ENCODE results near the gene OSGIN1. TPM values are rescaled to one million over a fixed set of nuclear protein-coding genes. Genes with fewer than 3 reads are reported as not detected.

The OSGIN1 gene
- total RNA-seq, 1 experiment from 2014 or later = 1.7 TPM

GRCh38 chr16:83980794-83981193 is 27.8 kb downstream of the OSGIN1 start (continued):
- no peak for TF ChIP-seq ZNF138 (CRISPR knock-in tag; conservative IDR thresholded peaks at IDR 0.05)
- TF ChIP-seq GABPB1 (CRISPR knock-in tag; IDR thresholded peaks at IDR 0.05) = no peak
- no peak for TF ChIP-seq SOX15 (CRISPR knock-in tag; IDR thresholded peaks at IDR 0.05)
- TF ChIP-seq AFF4 (CRISPR knock-in tag; IDR thresholded peaks at IDR 0.05; ENCODE audit: borderline replicate concordance) = no peak

- no peak for DNase-seq (ENCODE audit: low spot score)
- Mint-ChIP-seq H3K36me3 (peaks cover 14% of the 10 kb centered on the region), H3K4me1 (no peaks in the 10 kb centered on the region), H3K9me3 (peaks cover 23% of the 10 kb centered on the region), H3K27ac (no peak overlapping the region), H3K4me3 (no peak overlapping the region), H3K27me3 (ENCODE audit: low read depth) (peaks cover 7% of the 10 kb centered on the region; the same call in 1 of the 2 replicates)
- ChIA-PET CTCF (interaction anchor here (1.1 to 1.6 kb wide), 2 partner anchors 14 to 15 kb away, joined by 3 to 4 read pairs; no protein-coding TSS in a partner anchor), POLR2A (no interaction called here)
- no peak for ATAC-seq
- no peak for TF ChIP-seq CREM (CRISPR knock-in tag; IDR thresholded peaks at IDR 0.05)
- no peak for TF ChIP-seq FOXP4 (CRISPR knock-in tag; IDR thresholded peaks at IDR 0.05)
- TF ChIP-seq EMX1 (CRISPR knock-in tag; IDR thresholded peaks at IDR 0.05) = no peak
- TF ChIP-seq FOXJ3 (CRISPR knock-in tag; IDR thresholded peaks at IDR 0.05; ENCODE audit: borderline replicate concordance) = no peak
- TF ChIP-seq ZNF532 (CRISPR knock-in tag; IDR thresholded peaks at IDR 0.05; ENCODE audit: borderline replicate concordance) = no peak
- no peak for TF ChIP-seq JUN (CRISPR knock-in tag; IDR thresholded peaks at IDR 0.05)
- no peak for TF ChIP-seq ZNF512 (CRISPR knock-in tag; IDR thresholded peaks at IDR 0.05; ENCODE audit: borderline replicate concordance)
- TF ChIP-seq FOXP1 (CRISPR knock-in tag; IDR thresholded peaks at IDR 0.05; ENCODE audit: borderline replicate concordance) = no peak
- TF ChIP-seq ELF4 (CRISPR knock-in tag; IDR thresholded peaks at IDR 0.05; ENCODE audit: low read depth) = no peak
Observed at GRCh38 chr16:83981799-83982198, 28.8 kb downstream of the OSGIN1 start.

Data from WTC11 (cell line).